Measurements from ENCODE around the gene SPSB4. TPM values are rescaled to one million over a fixed set of nuclear protein-coding genes. Genes with fewer than 3 reads are reported as not detected.

The SPSB4 gene
- total and polyA plus RNA-seq, 9 of the 15 experiments (the other 6 are each of a cell fraction or from before 2014, with no cell fraction given) = not detected

DNA sequence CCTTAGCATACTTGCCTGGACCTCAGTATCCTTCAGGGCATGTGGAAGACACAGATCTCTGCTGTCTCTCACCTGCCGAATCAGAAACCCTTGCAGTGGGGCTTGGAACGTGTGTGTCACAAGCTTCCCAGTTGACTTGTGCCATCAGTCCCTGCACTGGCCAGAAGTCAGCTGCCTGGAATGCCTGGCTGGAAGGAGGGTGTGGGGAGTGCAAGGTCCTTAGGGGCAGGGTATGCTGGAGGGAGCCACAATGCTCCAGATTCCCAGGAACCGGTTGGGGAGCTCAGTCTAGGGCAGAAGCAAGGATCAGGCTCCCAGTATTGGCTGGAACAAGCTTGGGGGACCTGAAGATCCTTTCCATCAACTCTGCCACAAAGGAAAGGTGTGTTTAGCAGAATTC lies 27.1 kb downstream of the SPSB4 start:
- in situ Hi-C loops (cut with MboI) (no loop called here), intact Hi-C loops (cut with micrococcal nuclease) (no loop called here)
- POLR2A ChIA-PET = no interaction called here
- Histone ChIP-seq H3K4me1 (replicated peaks in 1 of 2; ENCODE audit: control insufficient read depth in 2 of 2, insufficient read depth in 2 of 2, low read length in 2 of 2) (no peaks in the 10 kb centered on the region; a peak in 1 of 5 replicates), H3K9me1 (ENCODE audit: control insufficient read depth, insufficient read depth, low read length) (peaks cover 3% of the 10 kb centered on the region), H4K20me1 (replicated peaks; ENCODE audit: control insufficient read depth, insufficient read depth, low read length) (0 out of 2 replicates have a peak, but pooled peaks cover 8% of the 10 kb centered on the region), H3K36me3 (ENCODE audit: control insufficient read depth, insufficient read depth, low read length) (no peaks in the 10 kb centered on the region), H3K27me3 (ENCODE audit: control insufficient read depth in 2 of 2, insufficient read depth in 2 of 2, low read length in 2 of 2) (peaks cover 32 to 69% of the 10 kb centered on the region in 2 experiments), H2AFZ (ENCODE audit: low read depth, low read length) (no peak overlapping the region), H3K9me3 (replicated peaks; ENCODE audit: control insufficient read depth, insufficient read depth, low read depth, low read length) (no peaks in the 10 kb centered on the region), H3K27ac (ENCODE audit: extremely low read depth, low read depth, low read length) (no peak overlapping the region), H3K9ac (ENCODE audit: insufficient read depth in 1 of 2, low read depth in 2 of 2, low read length in 2 of 2) (no peak overlapping the region), H3K4me3 (no peak overlapping the region), H3K4me2 (ENCODE audit: insufficient read depth, low read length) (no peak overlapping the region), H3K79me2 (ENCODE audit: control insufficient read depth, insufficient read depth, low read length) (no peaks in the 10 kb centered on the region)
- no TSS peak for BruUV-seq (replicated peaks)
- FAIRE-seq (no peak), ATAC-seq (no peak), DNase-seq (ENCODE audit: extremely low read depth in 1 of 4, low spot score in 3 of 4) (no peak)
- WGBS (ENCODE audit: insufficient coverage, low coverage, missing lambda C conversion rate) = 0% methylated on average over 3 of the region's 3 CpGs
- CTCF ChIA-PET (ENCODE audit: low intra/inter-chr PET ratio) = no interaction called here
- TF ChIP-seq, protein P1, sequence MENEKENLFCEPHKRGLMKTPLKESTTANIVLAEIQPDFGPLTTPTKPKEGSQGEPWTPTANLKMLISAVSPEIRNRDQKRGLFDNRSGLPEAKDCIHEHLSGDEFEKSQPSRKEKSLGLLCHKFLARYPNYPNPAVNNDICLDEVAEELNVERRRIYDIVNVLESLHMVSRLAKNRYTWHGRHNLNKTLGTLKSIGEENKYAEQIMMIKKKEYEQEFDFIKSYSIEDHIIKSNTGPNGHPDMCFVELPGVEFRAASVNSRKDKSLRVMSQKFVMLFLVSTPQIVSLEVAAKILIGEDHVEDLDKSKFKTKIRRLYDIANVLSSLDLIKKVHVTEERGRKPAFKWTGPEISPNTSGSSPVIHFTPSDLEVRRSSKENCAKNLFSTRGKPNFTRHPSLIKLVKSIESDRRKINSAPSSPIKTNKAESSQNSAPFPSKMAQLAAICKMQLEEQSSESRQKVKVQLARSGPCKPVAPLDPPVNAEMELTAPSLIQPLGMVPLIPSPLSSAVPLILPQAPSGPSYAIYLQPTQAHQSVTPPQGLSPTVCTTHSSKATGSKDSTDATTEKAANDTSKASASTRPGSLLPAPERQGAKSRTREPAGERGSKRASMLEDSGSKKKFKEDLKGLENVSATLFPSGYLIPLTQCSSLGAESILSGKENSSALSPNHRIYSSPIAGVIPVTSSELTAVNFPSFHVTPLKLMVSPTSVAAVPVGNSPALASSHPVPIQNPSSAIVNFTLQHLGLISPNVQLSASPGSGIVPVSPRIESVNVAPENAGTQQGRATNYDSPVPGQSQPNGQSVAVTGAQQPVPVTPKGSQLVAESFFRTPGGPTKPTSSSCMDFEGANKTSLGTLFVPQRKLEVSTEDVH (IDR thresholded peaks at IDR 0.05; ENCODE audit: low read depth, partially characterized antibody) = no peak
- 0 out of 2 replicates have a peak, but pooled peaks have one; percentile 21 for TF ChIP-seq EZH2 (IDR thresholded peaks at IDR 0.05; ENCODE audit: borderline replicate concordance, low read depth, low read length)

DNA sequence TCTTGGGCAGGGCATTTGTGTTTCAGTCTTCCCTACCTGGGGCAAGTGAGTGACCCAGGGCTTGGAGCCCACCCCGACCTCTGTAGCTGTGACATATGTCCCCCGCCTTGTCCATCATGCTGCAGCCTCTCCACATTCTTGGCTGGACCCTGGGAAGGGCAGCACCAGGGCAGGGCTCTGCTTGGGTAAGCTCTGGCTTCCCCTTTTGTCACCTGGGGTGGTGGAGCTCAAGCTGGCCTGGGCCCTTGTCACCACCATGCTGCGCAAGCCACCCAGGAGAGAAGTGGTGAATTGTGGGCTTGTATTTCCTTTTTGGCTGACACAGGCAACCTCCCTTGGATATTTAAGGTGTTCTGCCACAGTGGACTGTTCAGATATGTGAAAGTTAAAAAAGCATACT lies 29.3 kb downstream of the SPSB4 start:
- WGBS (ENCODE audit: insufficient coverage, low coverage, missing lambda C conversion rate) = 13% methylated on average over 3 of the region's 3 CpGs
- no peak for ATAC-seq
- no peak for FAIRE-seq
- Histone ChIP-seq H3K4me1 (replicated peaks in 1 of 2; ENCODE audit: control insufficient read depth in 2 of 2, insufficient read depth in 2 of 2, low read length in 2 of 2) (no peaks in the 10 kb centered on the region; a peak in 1 of 5 replicates), H3K4me3 (no peak overlapping the region), H3K27me3 (ENCODE audit: control insufficient read depth in 2 of 2, insufficient read depth in 2 of 2, low read length in 2 of 2) (peaks cover 28 to 54% of the 10 kb centered on the region in 2 experiments), H3K9me3 (replicated peaks; ENCODE audit: control insufficient read depth, insufficient read depth, low read depth, low read length) (no peaks in the 10 kb centered on the region), H2AFZ (ENCODE audit: low read depth, low read length) (no peak overlapping the region), H3K79me2 (ENCODE audit: control insufficient read depth, insufficient read depth, low read length) (no peaks in the 10 kb centered on the region), H3K36me3 (ENCODE audit: control insufficient read depth, insufficient read depth, low read length) (no peaks in the 10 kb centered on the region), H3K27ac (ENCODE audit: extremely low read depth, low read depth, low read length) (no peak overlapping the region), H3K9ac (ENCODE audit: insufficient read depth in 1 of 2, low read depth in 2 of 2, low read length in 2 of 2) (no peak overlapping the region), H3K9me1 (ENCODE audit: control insufficient read depth, insufficient read depth, low read length) (peaks cover 3% of the 10 kb centered on the region), H4K20me1 (replicated peaks; ENCODE audit: control insufficient read depth, insufficient read depth, low read length) (0 out of 2 replicates have a peak, but pooled peaks cover 8% of the 10 kb centered on the region), H3K4me2 (ENCODE audit: insufficient read depth, low read length) (no peak overlapping the region)
- intact Hi-C loops (cut with micrococcal nuclease) (no loop called here), in situ Hi-C loops (cut with MboI) (no loop called here)
- DNase-seq (ENCODE audit: extremely low read depth in 1 of 4, low spot score in 3 of 4) = no peak
- POLR2A ChIA-PET = interaction anchor here (0.9 kb wide), 1 partner anchor 13 kb away, joined by 3 read pairs; no protein-coding TSS in a partner anchor
- CTCF ChIA-PET (ENCODE audit: low intra/inter-chr PET ratio) = no interaction called here
- no TSS peak for BruUV-seq (replicated peaks)
- TF ChIP-seq PURB (CRISPR knock-in tag; IDR thresholded peaks at IDR 0.05; ENCODE audit: low read depth) (no peak), ETV6 (IDR thresholded peaks at IDR 0.05; ENCODE audit: borderline replicate concordance in 1 of 2, low read depth in 2 of 2, low read length in 1 of 2) (no peak), ETV6 (CRISPR knock-in tag; IDR thresholded peaks at IDR 0.05; ENCODE audit: borderline replicate concordance) (no peak), CXXC5 (CRISPR knock-in tag; IDR thresholded peaks at IDR 0.05) (no peak), PTRF (tag; IDR thresholded peaks at IDR 0.05) (no peak)
- TF ChIP-seq, protein P2, sequence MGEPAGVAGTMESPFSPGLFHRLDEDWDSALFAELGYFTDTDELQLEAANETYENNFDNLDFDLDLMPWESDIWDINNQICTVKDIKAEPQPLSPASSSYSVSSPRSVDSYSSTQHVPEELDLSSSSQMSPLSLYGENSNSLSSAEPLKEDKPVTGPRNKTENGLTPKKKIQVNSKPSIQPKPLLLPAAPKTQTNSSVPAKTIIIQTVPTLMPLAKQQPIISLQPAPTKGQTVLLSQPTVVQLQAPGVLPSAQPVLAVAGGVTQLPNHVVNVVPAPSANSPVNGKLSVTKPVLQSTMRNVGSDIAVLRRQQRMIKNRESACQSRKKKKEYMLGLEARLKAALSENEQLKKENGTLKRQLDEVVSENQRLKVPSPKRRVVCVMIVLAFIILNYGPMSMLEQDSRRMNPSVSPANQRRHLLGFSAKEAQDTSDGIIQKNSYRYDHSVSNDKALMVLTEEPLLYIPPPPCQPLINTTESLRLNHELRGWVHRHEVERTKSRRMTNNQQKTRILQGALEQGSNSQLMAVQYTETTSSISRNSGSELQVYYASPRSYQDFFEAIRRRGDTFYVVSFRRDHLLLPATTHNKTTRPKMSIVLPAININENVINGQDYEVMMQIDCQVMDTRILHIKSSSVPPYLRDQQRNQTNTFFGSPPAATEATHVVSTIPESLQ (CRISPR knock-in tag; IDR thresholded peaks at IDR 0.05) = no peak
- TF ChIP-seq, protein P3, sequence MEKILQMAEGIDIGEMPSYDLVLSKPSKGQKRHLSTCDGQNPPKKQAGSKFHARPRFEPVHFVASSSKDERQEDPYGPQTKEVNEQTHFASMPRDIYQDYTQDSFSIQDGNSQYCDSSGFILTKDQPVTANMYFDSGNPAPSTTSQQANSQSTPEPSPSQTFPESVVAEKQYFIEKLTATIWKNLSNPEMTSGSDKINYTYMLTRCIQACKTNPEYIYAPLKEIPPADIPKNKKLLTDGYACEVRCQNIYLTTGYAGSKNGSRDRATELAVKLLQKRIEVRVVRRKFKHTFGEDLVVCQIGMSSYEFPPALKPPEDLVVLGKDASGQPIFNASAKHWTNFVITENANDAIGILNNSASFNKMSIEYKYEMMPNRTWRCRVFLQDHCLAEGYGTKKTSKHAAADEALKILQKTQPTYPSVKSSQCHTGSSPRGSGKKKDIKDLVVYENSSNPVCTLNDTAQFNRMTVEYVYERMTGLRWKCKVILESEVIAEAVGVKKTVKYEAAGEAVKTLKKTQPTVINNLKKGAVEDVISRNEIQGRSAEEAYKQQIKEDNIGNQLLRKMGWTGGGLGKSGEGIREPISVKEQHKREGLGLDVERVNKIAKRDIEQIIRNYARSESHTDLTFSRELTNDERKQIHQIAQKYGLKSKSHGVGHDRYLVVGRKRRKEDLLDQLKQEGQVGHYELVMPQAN (IDR thresholded peaks at IDR 0.05; ENCODE audit: borderline replicate concordance) = no peak
